ENCODE data around the gene PTPRT.

The PTPRT gene

DNA sequence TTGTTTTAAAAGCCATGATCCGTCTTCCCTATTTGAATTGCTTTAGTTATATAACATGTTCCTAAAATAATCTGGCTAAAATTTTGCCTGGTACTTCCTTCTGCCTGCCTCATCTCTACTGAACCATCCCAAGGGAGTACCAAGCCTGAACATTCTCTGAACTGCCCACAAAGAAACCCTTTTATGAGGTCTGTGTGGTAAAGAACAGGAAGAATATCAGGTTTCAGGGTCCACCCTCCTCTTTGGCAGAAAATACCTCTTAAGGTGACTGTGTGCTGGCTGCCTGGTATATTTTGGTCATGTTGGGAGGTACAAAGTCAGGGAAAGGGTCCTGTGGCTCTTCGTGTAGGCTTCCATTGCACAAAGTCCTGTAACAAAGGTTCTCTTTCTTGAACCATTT, 997.4 kb downstream of the PTPRT start:
- TF ChIP-seq, protein P1, sequence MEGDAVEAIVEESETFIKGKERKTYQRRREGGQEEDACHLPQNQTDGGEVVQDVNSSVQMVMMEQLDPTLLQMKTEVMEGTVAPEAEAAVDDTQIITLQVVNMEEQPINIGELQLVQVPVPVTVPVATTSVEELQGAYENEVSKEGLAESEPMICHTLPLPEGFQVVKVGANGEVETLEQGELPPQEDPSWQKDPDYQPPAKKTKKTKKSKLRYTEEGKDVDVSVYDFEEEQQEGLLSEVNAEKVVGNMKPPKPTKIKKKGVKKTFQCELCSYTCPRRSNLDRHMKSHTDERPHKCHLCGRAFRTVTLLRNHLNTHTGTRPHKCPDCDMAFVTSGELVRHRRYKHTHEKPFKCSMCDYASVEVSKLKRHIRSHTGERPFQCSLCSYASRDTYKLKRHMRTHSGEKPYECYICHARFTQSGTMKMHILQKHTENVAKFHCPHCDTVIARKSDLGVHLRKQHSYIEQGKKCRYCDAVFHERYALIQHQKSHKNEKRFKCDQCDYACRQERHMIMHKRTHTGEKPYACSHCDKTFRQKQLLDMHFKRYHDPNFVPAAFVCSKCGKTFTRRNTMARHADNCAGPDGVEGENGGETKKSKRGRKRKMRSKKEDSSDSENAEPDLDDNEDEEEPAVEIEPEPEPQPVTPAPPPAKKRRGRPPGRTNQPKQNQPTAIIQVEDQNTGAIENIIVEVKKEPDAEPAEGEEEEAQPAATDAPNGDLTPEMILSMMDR (conservative IDR thresholded peaks at IDR 0.05; ENCODE audit: control insufficient read depth, insufficient read depth, low read depth, low read length), result no peak
- no peak for DNase-seq (ENCODE audit: low read depth)
- no peak overlapping the region for H3K4me3 ChIP-seq (ENCODE audit: control insufficient read depth, low read depth, low read length)

DNA sequence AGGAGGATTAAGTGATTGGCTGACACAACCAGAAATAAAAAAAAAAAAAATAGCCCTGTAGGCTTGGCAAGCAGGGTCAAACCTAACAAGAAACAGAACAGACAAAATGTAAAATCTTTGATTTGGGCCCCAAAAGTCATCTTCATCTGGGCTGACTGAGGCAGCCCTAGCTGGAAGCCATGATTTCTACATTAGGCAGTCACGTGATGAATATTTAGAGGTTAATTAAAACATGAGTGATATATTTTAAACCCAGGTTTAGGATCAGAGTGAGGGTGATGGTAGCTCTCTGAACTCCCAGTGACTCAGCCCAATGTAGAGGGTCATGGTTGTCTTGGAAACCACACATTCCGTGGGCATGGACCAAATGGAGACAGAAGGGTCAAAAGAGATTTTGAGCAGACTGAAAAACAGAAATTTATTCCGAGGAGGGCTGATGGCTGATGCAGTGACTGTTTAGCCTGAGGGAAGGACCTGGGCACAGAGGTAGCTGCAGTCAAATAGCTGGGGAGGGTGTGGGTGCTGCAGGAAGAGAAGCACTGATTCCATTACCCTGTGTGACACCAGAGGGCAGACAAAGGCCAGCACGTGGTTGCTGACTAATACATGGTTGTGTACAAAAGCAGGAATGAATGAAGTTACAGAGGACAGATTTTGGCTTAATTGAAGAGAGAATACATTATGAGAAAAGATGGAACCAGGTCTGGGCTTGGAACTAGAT, 998.4 kb downstream of the PTPRT start:
- H3K4me3 ChIP-seq (ENCODE audit: control insufficient read depth, low read depth, low read length), result no peak overlapping the region
- TF ChIP-seq, protein P1 (conservative IDR thresholded peaks at IDR 0.05; ENCODE audit: control insufficient read depth, insufficient read depth, low read depth, low read length), result no peak
- no peak for DNase-seq (ENCODE audit: low read depth)

DNA sequence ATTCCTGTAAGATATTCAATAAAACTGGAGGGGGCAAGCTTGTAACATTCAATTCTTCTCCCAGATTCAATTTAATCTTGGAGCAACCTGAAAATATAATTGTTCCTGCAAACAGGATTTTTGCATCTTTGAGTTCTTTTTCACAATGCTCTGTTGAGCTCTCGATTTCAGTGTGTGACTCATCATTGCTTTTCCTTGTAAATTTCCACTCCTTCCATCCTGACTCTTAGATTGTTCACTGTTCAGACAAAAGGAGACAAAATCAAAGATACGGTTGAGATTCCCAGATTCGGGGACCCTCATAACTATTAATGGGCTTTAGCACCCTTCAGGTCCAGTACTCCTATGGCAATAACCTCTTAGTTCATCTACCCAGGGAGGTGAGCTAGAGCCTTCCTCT, 999.6 kb downstream of the PTPRT start:
- no peak for DNase-seq (ENCODE audit: low read depth)
- H3K4me3 ChIP-seq (ENCODE audit: control insufficient read depth, low read depth, low read length), result no peak overlapping the region

DNA sequence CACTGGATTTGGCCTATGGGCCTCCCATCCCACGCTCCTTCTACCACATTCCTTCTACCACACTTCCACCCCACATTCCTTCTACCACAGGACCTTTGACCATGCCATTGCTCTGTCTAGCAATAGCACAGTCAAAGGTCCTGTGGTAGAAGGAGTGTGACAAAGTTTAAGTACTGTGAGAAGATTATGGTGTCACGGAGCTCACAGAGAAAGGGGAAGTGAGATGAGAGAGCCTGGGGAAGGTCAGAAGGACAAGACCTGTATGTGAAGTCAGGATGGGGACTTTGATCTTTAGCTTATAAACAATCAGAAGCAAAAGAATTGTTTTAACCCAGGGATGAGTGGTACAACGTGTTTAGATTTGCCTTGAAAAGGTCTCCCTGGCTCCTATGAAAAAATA, 1003.4 kb downstream of the PTPRT start:
- TF ChIP-seq, protein P1 (conservative IDR thresholded peaks at IDR 0.05; ENCODE audit: control insufficient read depth, insufficient read depth, low read depth, low read length), result no peak
- DNase-seq (ENCODE audit: low read depth), result no peak
- no peak overlapping the region for H3K4me3 ChIP-seq (ENCODE audit: control insufficient read depth, low read depth, low read length)

More for the DNA sequence above, 999.6 kb downstream of the PTPRT start:
- TF ChIP-seq, protein P1 (conservative IDR thresholded peaks at IDR 0.05; ENCODE audit: control insufficient read depth, insufficient read depth, low read depth, low read length), result no peak

DNA sequence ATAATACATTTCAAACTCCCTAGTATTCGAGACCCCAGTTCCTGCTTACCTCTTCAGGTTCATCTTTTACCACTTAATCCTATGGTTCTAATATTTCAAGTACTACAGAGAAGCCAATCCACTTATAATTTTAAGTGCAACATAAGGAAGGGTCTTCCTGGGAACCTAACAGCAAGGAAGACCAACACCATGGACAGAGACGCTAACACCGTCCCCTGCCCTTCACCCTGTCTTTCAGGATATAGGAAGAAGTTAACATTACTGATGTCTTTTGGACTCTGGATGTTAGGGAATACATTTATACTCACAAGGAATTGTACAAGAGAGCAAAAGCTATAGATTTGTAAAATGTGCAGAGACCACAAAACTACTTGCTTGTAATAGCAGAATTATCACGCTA, 1006.6 kb downstream of the PTPRT start:
- DNase-seq (ENCODE audit: low read depth), result no peak
- TF ChIP-seq, protein P1 (conservative IDR thresholded peaks at IDR 0.05; ENCODE audit: control insufficient read depth, insufficient read depth, low read depth, low read length), result no peak
- H3K4me3 ChIP-seq (ENCODE audit: control insufficient read depth, low read depth, low read length), result no peak overlapping the region

DNA sequence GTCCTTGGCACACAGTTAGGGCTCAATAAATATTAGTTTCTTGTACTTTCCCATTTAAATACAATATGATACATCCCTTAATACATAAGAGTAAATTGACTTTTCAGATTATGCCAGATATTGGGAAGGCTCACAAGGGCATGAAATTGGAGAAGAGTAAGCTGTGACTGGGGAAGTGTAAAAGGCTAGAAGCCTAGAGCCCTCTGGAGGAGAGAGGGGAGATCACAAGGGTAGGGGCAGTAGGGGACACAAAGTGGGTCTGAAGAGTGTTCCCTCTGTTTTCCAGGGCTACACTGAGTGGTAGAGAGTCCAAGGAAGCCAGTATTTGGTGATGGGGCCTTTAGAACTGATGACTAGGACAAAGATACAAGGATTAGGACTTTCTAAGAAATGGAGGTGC, 1008.6 kb downstream of the PTPRT start:
- no peak for DNase-seq (ENCODE audit: low read depth)
- no peak overlapping the region for H3K4me3 ChIP-seq (ENCODE audit: control insufficient read depth, low read depth, low read length)
- TF ChIP-seq, protein P1 (conservative IDR thresholded peaks at IDR 0.05; ENCODE audit: control insufficient read depth, insufficient read depth, low read depth, low read length), result no peak
